ENCODE data around the gene PDK1.

The PDK1 gene

DNA sequence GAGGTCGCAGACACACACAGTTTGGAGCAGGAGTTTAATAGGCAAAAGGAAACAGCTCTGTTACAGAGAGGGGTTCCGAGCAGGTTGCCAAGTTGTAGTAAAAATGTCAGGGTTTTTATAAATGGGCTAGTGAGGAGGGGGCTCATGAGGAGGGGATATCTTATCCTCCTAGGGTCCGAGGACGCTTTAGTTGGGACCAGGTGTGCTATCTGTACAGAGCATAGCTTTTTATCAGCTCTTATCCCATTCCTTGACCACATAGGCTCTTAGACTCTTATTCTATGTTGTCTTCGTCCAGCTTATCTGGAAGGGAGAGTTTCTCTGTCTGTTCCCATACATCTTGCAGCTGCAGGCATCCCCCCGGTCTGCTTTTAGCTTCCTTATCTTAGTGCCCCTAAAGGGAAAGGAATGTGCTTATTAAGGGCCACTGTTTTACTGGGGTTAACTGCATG is 44.7 kb downstream of the PDK1 start:
- no peak for DNase-seq

DNA sequence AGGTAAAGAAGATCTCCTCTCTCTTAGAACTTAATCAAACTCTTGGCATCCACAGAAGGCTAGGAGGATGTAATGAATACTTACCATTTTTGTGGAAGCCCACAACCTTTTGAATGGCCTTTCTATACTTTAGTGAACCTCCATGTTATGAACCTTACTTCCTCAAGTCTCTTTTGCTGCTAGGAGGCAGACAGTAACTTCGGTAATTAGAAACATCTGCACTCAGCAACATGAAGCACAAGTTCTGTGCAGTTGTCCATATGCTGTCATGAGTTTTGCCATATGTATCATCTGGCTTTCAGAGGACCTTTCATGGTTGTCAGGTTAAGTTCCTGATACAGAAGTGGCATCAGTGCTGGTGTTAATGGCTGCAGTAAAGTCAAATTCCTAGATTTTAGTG is 50.4 kb downstream of the PDK1 start:
- no peak for DNase-seq

DNA sequence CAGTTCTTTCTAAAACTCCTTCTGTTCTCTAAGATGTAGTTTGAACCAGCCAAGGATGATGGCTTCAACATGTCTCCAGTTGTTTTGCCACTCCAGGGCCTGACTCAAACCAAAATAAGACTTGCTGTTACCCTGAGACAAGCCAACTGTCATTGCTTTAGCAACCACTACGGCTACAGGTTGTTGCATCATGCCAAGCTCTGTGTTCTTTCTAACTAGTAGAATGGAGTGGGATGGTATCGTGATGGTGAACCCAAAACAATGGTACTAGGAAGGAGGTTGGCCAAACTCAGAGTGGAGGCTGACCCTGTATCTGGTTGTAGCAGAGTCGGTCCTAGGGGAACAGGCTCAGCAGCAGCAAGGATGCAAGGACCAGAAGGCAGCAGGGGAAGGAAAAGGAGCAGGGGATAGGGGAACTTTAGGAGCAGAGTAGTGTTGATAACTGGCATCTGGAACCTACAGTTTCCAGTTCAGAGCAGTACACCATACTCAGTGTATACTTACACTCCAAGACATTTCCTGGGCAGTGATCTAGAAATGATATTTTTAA is 51.6 kb downstream of the PDK1 start:
- no peak for DNase-seq

DNA sequence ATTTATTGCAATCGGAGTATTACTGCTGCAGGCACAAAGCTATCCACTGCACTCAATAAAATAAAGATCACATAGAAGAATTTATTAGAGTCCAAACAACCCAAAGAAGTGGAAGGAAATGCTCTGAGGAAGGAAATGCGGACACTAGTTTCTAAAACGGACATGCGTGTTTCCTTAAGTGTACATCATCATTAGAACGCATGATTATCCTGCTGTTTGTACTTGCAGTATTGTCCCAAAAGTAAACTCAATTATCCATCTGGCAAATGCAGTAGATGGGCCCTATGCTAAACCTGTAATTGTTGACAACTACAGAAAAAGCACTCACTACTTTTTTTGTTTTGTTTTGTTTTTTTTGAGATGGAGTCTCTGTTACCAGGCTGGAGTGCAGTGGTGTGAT is 53.6 kb downstream of the PDK1 start:
- DNase-seq = no peak

DNA sequence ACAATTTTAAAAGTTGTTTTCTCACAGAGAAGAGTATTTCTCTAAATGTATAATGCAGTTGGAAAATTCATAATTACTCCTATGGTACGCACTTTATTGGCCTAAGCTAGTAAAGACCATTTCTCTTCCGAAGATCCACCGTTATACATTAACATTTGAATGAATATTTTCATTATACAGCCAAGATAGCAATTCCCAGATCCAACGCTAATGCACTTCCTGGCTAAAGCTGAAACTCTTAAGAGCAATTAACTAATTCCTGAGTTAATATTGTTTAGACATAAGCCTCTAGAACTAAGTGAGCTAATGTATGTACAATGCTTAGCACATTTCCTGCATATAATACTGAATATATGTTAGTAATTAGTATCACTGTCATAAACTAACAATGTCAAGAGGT is 56.2 kb downstream of the PDK1 start:
- DNase-seq = peak; percentile 19

DNA sequence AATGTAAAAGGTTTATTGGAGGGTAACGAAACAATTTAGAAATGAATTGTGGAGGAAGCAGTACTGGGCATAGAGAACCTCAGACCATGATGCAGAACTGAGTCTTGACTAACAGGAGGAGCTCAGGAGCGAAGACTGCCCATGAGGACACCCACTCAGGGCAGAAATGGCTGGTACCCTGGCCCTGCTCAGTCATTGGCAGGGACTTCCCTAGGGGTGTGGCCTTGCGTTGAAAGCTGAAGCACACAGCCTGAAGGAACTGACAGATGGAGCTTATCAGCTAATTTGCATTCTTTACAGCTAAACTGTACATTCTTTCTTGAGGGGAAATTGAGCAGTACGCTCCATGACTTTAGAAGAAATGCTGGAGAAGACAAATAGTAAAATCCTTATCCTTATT is 57.1 kb downstream of the PDK1 start:
- DNase-seq = peak; percentile 90

DNA sequence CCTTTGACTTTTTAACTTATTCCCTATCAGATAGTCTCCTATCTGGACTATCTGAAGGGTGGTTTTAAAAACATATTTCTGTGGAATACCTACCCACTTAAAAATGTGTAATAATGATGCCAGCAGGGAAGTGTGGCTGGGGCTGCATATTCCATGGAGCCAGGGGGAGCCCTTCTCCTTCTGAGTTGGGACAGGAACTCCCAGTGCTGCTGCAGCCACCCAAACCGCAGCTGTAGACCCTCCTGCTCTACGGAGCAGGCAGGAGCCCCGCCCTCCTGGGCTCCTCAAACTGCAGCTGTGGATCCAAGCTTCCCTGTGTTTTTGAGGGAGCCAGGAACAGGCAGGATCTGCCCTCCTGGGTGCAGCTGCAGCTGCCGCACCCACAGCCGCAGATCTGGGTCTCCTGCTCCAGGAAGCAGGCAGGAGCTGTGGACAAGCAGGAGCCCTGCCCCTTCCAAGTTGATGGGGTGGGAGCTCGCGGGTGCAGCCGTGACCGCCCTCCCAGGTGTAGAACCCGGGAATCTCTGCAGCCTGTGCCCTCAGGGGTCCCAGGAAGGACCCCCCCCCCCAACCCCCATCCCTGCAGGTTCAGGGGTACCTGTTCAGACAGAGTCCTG is 57.8 kb downstream of the PDK1 start:
- DNase-seq = no peak

DNA sequence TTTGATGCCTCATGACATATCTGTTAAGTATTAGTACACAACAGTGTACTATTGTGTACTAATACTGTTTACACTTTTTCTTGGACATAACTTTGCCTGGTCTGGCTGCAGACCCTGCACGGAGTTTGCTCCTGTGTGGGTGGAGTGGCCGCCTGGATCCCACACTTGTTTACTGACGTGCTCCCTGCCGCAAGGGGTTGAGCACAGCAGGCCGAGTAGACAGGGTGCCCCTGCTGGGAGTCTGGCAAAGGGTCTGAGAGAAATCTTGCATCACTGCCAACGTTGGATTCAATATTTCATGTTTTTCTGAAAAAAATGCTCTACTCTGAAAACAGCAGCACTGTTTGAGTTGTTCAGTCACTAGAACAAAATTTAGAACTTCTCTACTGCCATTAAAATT is 59.0 kb downstream of the PDK1 start:
- DNase-seq = no peak

DNA sequence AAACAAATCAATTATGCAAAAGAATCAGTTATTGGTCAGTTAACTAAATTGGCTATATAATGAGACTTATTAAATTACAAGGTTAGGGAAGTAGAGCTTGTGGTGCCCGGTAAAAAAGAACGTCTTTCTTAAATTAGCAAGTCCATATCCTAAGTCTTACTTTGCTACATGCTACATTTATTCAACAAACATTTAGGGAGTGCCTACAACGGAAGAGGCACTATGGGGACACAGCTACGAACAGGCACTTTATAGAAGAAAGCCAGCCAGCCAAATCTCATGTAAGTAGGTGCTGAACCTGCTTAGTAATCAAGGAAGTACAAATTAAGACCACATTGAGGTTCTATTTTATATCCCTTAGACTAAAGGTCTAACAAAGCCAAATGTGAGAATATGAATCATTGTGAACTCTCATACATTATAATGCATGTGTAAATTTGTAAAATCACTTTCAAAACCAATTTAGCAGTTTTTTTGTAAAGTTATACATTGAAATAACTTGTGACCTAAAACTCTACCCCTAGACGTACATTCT is 59.9 kb downstream of the PDK1 start:
- DNase-seq = no peak

DNA sequence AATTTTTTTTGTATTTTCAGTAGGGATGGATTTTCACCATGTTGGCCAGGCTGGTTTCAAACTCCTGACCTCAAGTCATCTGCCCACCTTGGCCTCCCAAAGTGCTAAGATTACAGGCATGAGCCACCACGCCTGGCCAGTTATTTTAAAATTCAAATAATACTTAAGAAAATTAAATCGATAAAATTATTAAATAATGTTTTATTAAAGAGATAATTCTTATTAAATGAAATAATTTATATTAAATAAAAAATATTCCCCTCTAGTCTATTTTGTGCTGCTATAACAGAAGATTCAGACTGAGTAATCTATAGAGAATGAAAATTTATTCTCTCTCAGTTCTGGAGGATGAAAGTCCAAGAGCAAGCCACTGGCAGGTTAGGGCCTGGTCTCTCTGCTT is 61.2 kb downstream of the PDK1 start:
- no peak for DNase-seq

DNA sequence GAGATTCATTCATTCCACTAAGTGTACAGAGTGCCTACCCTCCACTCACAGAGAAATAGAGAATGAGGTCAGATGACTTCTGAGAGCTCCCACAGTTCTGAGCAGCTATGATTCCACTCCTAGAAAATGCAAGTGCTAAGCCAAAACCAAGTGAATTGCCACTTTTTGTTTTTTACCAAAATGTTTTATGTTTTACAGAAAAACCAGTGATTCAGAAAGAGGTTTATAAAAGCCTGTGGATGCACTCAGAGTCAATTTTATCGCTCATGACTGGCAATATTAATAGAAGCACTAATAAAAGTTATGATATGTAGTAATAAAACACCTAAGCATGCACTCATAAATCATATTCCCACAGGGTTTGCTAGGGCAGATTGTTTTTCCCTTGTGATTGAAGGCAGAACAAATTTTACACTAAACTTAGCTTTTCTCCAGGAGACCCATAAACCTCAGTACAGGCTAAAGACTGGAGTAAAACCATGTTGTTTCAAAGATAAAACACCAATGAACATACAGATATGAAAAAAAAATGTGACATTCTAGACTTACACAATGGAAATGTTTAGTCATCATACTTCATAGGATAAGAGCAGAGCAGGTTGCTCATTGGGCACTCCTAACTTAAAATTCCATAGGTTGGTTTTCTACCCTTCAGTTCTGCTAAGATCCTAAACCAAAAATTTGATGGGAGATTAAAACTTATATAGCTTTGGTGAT is 67.5 kb downstream of the PDK1 start:
- no peak for DNase-seq

DNA sequence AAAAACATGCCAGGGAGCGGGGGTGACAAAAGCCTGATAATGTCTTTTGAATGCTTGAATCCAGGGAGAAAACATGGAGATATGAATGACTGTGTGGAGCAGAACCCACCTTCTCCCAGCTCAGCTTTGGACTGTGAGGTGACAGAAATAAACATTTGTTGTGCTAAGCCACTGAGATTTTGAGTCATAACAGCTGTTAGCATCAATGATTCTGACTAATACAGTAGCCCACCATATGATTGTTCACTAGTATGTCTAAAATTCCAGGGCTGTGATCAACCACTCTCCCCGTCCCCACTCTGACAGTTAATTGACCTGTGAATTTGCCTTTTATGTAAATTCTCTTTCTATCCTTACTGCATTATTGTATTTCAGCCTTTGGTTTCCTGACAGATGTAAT is 69.1 kb downstream of the PDK1 start:
- no peak for DNase-seq

DNA sequence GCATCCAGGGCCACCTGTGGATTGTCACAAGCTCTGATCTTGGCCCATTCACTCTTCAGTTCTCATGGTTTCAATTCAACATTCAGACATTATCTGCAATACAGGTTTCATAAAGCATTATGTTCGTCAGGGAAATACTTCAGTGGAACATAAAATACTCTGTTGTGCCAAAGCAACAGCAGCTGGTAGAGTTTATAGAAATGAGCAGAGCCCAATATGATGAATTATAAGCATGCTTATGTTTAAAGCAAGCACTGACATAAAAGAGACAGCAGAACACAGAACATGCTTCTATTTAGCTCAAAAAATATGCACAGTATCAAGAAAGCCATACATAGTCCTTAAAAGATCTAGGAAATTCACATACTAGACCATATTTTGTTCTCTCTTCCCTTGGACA is 71.3 kb downstream of the PDK1 start:
- DNase-seq = no peak

DNA sequence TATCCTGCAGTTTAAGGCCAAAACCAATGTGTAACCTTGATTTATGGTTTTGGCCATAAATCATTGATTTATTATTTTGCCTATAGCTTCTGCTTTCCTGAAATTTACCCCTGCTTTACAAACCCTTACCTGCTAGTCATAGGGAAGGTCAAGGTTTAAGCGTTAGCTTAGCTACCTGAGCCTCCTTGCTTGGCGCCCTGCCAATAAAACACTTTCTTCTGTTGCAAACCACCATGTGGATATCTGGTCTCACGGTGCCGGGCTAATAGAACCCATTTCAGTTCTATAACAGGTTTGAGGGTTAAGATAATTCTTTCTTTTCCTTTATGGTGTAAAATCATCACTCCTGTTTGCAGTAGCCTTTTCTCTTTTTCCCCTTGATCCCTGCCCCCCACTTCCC is 72.2 kb downstream of the PDK1 start:
- peak; percentile 12 for DNase-seq

DNA sequence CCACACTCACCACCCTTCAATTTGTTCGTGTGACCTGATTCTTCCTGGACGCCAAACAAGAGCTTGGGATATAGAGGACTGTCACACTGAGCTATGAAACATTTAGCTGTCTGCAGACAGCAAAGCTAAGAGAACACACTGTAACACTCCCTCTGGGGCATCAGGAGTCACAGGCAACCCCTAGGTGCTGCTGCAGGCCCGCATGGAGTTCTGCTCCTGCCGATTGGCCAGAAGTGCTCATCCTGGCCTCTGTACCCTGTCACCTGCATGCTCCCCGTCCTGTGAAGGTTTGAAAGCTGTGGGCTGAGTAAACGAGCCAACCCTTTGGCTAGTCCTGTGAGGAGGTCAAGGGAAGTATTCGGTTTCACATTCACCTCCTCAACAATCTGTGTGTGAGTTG is 73.7 kb downstream of the PDK1 start:
- DNase-seq = no peak

DNA sequence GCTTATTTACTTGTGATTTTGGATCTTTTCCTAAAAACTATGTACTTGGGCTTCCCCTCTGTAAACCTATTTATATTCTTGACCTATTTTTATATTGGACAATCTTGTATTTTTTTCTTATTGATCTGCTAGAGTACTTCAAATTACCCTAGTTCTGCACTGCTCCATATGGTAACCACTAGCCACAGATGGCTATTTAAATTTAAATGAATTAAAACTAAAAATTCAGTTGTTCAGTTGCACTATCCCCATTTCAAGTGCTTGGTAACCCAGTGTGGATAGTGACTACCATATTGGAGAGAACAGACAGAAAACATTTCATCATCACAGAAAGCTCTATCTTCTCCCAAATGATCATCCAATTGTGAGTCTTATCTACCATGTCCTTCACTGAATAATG is 74.3 kb downstream of the PDK1 start:
- no peak for DNase-seq

DNA sequence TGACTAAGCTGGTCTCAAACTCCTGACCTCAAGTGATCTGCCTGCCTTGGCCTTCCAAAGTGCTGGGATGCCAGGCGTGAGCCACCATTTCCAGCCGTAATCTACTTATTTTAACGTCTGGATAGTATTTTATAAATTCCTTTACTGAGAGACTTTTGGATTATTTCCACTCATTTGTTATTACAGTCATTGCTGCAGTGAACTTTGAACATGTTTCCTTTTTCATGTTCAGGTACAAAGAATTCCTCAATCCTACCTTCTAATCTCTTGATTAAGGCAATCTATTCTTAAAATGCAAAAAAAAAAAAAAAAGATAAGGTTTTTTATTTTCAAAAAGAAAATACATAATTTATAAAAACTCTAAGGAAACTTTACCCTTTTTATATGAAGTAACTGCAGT is 78.6 kb downstream of the PDK1 start:
- DNase-seq = no peak

DNA sequence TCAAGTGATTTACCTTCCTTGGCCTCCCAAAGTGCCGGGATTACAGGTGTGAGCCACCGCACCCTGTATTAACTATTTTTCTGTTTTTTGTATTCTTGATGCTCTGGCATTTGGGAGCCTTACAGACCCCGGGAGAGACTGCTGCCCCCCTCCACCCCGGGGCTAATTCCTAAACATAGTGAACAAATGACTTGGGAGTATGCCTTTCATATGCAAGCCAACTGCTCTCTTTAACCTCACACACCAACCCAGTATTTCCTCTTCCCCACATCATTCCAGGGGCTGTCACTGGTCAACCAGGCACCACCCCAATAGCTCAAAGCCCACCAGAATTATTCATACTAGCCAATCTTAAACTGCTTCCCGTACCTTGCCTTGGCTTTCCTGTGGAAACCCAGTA is 79.7 kb downstream of the PDK1 start:
- DNase-seq = no peak

DNA sequence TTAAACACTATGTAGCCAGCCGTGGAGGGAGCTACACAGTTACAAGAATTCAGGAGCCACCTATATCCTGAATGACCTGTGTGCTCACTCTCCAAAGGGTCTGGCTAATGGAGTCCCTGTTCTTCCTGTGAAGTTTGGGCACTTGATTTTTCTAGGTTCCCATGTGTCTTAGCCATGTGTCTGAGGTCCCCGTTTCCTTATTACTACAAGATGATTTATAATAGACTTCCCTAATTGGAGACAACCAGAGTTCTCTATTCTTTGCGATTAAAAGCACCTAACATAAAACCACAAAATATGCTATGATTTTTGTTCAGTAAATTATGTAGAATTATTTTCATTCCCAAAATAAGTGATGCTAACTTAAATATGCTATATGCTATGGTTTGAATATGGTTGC is 83.4 kb downstream of the PDK1 start:
- DNase-seq = no peak

DNA sequence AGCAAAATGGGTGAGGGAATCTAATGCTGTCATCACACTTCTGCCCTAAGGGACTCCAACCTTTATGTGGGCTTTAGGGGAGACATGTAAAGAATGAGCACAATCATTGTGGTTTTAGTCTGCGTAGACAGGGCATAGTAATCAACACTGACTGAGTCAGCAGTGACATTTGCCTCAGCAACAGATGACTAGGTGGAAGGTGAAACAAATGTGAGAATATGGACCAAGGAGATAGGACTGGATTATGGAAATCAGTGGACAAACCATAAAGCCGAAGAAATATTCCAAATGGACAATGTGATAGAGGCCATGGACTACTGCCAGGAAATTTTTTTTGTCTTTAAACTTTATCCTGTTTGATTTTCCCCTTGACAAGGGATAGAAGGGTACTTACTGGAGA is 83.9 kb downstream of the PDK1 start:
- no peak for DNase-seq

DNA sequence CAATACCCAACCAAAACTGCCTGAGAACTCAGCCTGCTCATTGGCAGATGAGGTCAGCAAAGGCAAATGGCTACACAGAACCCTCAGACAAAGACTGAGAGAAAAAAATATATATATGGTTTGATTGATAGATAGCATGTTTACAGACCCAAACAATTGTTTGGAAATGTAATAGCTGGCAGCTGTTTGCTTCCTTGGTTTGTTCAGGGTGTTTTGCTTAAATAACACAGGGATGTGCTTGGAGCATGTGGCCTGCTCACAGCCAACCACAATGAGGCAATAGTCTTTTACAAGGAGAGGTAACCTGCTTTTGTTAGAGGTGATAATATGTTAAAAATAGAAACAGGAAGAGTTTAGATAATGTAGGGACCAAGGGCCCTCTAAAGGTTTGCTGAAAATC is 84.5 kb downstream of the PDK1 start:
- DNase-seq = no peak

DNA sequence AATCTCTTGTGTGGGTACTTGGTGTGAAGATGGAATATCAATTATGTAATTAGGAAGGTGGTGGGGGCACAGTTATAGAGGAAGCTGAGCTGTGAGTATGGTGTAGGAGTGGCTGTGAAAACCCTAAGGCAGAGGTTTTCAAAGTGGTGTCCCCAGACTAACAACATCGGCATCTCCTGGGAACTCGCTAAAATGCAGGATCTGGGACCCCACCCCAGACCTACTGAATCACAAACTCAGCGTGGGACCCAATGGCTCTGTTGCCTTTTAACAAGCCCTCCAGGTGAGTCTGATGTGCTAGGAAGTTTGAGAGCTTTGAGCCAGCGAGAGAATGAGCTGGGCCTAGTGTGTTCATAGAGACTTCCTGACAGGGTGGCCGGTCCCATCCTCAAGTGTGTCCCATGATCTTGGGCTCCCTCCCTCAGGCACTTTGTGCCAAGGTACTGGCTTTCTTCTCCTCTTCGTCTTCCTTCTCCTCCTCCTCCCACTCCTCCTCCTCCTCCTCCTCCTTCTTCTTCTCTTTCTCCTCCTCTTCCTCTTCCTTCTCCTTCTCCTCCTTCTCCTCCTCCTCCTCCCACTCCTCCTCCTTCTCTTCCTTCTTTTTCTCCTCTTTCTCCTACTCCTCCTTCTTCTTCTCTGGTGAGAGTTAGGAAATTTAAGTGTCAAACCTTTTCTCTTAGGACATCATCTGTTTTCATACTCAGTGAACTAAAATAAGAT is 86.6 kb downstream of the PDK1 start:
- DNase-seq = no peak

DNA sequence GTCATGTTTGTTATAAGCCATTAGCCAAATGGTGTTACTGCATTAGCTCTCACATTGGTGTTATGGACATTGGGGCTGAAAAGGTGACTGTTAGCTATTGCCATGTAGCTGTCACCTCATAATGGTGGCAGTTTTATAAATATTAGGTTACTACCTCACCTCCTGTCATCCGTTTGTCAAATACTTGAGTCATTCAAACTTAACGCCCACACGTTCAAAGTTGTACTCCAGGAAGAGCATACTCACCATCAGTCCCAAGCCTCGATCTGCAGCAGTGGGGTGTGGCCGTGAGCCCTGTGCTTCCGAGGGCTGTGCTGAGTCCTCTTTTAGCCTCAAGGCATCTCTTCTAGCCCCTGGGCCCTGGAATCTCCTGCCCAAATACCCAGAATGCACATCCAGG is 87.3 kb downstream of the PDK1 start:
- DNase-seq = no peak

DNA sequence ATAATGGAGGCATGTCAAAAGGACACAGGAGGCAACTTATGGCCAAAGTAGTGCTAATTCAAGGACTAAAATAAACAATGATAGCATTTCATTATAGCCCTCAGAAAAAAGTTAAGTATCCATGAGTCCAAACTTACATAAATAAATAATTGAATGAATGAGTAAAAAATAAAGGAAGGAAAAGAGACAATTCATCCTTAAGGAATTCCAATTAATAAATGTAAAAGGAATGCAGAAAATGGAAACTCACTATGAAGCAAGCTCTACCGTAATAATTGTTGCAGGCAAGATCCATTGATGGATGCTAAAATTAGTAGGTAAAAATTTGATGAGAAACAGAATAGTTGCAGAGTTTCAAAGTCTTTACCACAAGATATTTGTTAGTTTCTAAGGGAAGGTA is 91.5 kb downstream of the PDK1 start:
- DNase-seq = no peak

Data from NCI-H82 (cell line).